B cell (primary cell): ENCODE measurements around the gene OXSR1. TPM values are rescaled to one million over a fixed set of nuclear protein-coding genes. Genes with fewer than 3 reads are reported as not detected.

ENCODE experiments used
- ATAC-seq: fragments of 200-7000 bp; cut with Tn5 transposase; one replicate; pipeline ENCODE4 v1.10.0; 2021; ENCODE audit warnings: low read depth, mild to moderate bottlenecking, moderate number of reproducible peaks, moderate library complexity
- CTCF ChIA-PET: fragments of 350-600 bp; sonication (Branson Sonifier 250); formaldehyde crosslinking; loops from one replicate; lab custom pipeline; 2021; ENCODE audit warnings: antibody characterized with exemption, inconsistent platforms; lab: Charles Lee
- POLR2A ChIA-PET: fragments of 350-600 bp; sonication (Branson Sonifier 250); formaldehyde crosslinking; loops from one replicate; lab custom pipeline; 2021; ENCODE audit warnings: antibody characterized with exemption; lab: Charles Lee
- DNase-seq: peaks from one replicate; pipeline ENCODE4 v3.0.0; 2013
- H2AFZ ChIP-seq: 2 replicates; pipeline ENCODE4 v1.6.1; 2012; ENCODE audit warnings: mild to moderate bottlenecking, low read depth, low read length; ENCODE audit not compliant: insufficient read depth, poor library complexity, severe bottlenecking
- H3K27ac ChIP-seq, 2 donors: 1 replicate in 1 of 2; 2 replicates in 1 of 2; pipeline ENCODE4 v1.5.1; 2012 to 2013; ENCODE audit warnings: low read length in 2 of 2, mild to moderate bottlenecking in 2 of 2, moderate library complexity in 1 of 2
- H3K27me3 ChIP-seq, 4 experiments: fragments of 200-600 bp in 1 of 4; sonication (generic) in 1 of 4; replicated peaks in 1 of 4; 1 replicate in 2 of 4; 2 replicates in 2 of 4; pipeline versions ENCODE4 v1.6.1 to v1.7.0; 2013 to 2016; ENCODE audit warnings: low read length in 3 of 4, mild to moderate bottlenecking in 2 of 4, mixed read lengths in 1 of 4, moderate library complexity in 1 of 4; ENCODE audit not compliant: insufficient read depth in 4 of 4, control insufficient read depth in 3 of 4; ENCODE audit errors: control extremely low read depth in 1 of 4
- H3K36me3 ChIP-seq, 2 experiments: replicated peaks in 1 of 2; 1 replicate in 1 of 2; 2 replicates in 1 of 2; pipeline versions ENCODE4 v1.6.1 to v1.7.1; 2013; ENCODE audit warnings: low read length in 1 of 2; ENCODE audit not compliant: insufficient read depth in 2 of 2, control insufficient read depth in 1 of 2; ENCODE audit errors: control extremely low read depth in 1 of 2, extremely low read depth in 1 of 2
- H3K4me1 ChIP-seq, 2 donors: fragments of 200-600 bp in 1 of 2; sonication (generic) in 1 of 2; 1 replicate in 1 of 2; 2 replicates in 1 of 2; pipeline versions ENCODE4 v1.5.1 to v1.6.1; 2013 to 2017; ENCODE audit warnings: low read length in 2 of 2; ENCODE audit not compliant: control insufficient read depth in 2 of 2, insufficient read depth in 2 of 2
- H3K4me2 ChIP-seq: replicated peaks from 2 replicates; pipeline ENCODE3; 2012; ENCODE audit warnings: mild to moderate bottlenecking, low read depth, low read length; ENCODE audit not compliant: poor library complexity, severe bottlenecking
- H3K4me3 ChIP-seq, 5 experiments: fragments of 200-600 bp in 1 of 5; sonication (generic) in 1 of 5; 1 replicate in 3 of 5; 2 replicates in 2 of 5; pipeline versions ENCODE4 v1.5.1 to v1.7.0; 2011 to 2016; ENCODE audit warnings: low read length in 4 of 5, mild to moderate bottlenecking in 4 of 5, low read depth in 2 of 5, control low read depth in 1 of 5, moderate library complexity in 1 of 5; ENCODE audit not compliant: insufficient read depth in 1 of 5; ENCODE audit errors: control extremely low read depth in 1 of 5, extremely low read depth in 1 of 5
- H3K79me2 ChIP-seq: fragments of 200-600 bp; sonication (generic); one replicate; pipeline ENCODE4 v1.6.0; 2016; ENCODE audit warnings: low read length; ENCODE audit not compliant: control insufficient read depth, insufficient read depth
- H3K9ac ChIP-seq: fragments of 200-600 bp; sonication (generic); 2 replicates; pipeline ENCODE4 v1.6.1; 2017; ENCODE audit warnings: mild to moderate bottlenecking, low read length, moderate library complexity
- H3K9me3 ChIP-seq, 3 donors: one replicate each; pipeline versions ENCODE4 v1.6.1 to v1.7.1; 2013; ENCODE audit warnings: low read length in 2 of 3; ENCODE audit not compliant: control insufficient read depth in 2 of 3, insufficient read depth in 1 of 3; ENCODE audit errors: control extremely low read depth in 1 of 3
- H4K20me1 ChIP-seq: 2 replicates; pipeline ENCODE4 v1.6.0; 2012; ENCODE audit warnings: mild to moderate bottlenecking, low read length; ENCODE audit not compliant: insufficient read depth, control insufficient read depth, poor library complexity, severe bottlenecking
- H3K27ac Mint-ChIP-seq: one replicate; pipeline ENCODE4 v1.8.0; 2021; ENCODE audit warnings: mixed read lengths
- H3K27me3 Mint-ChIP-seq: one replicate; pipeline ENCODE4 v1.8.0; 2021; ENCODE audit warnings: mixed read lengths
- H3K4me1 Mint-ChIP-seq: one replicate; pipeline ENCODE4 v1.8.0; 2021; ENCODE audit warnings: mixed read lengths
- H3K4me3 Mint-ChIP-seq: one replicate; pipeline ENCODE4 v1.8.0; 2021; ENCODE audit warnings: mixed read lengths
- H3K9me3 Mint-ChIP-seq: one replicate; pipeline ENCODE4 v1.8.0; 2022; ENCODE audit warnings: mixed read lengths; ENCODE audit not compliant: insufficient read depth
- CTCF ChIP-seq: fragments of 200-600 bp; IDR thresholded peaks from one replicate; pipeline ENCODE4 v1.8.0; 2022; ENCODE audit warnings: antibody characterized with exemption, mild to moderate bottlenecking
- EZH2 ChIP-seq: IDR thresholded peaks from 2 replicates; pipeline ENCODE4 v1.6.1; 2012; ENCODE audit warnings: borderline replicate concordance, low read depth, mild to moderate bottlenecking, moderate library complexity, low read length; ENCODE audit not compliant: insufficient read depth, poor library complexity, severe bottlenecking
- WGBS: methylation state at CpG from one replicate; pipeline ENCODE4 v1.1.5; 2013; ENCODE audit warnings: missing lambda C conversion rate; ENCODE audit not compliant: insufficient coverage; 5-methylcytosine and 5-hydroxymethylcytosine counted together
- intact Hi-C: fragments of 100-400 bp; cut with micrococcal nuclease; formaldehyde crosslinking; loops from one replicate; pipeline ENCODE4 v1.10.0; 2022
- polyA plus RNA-seq: library from polyadenylated mRNA; depleted of rRNA; stranded (reverse); fragments of >200 nt; gene quantifications from 2 replicates; pipeline ENCODE4 v1.2.3, GENCODE V29; 2012
- total RNA-seq, 2 donors: library from RNA; stranded (reverse); fragments of 120-200 nt in 1 of 2; gene quantifications; 1 replicate in 1 of 2; 2 replicates in 1 of 2; pipeline versions ENCODE4 v1.2.3 to v1.2.4, GENCODE V29; 2013 to 2022

OXSR1 gene
- total and polyA plus RNA-seq, 2 donors (not counting 1 experiment from before 2014, with no cell fraction given): 15.5 to 41.5 TPM

GRCh38 chr3:38250198-38250597 is 84.9 kb downstream of the OXSR1 start:
- CTCF ChIA-PET: interaction anchor here (0.7 kb wide), 1 partner anchor 245 kb away, joined by 3 read pairs; no protein-coding TSS in a partner anchor
- ATAC-seq (no peak), DNase-seq (no peak)
- no CpG with 5 or more reads among the region's 2 CpGs for WGBS
- H3K4me1 Mint-ChIP-seq: no peaks in the 10 kb centered on the region
- Histone ChIP-seq H3K27ac (no peak overlapping the region), H4K20me1 (no peaks in the 10 kb centered on the region), H3K79me2 (no peaks in the 10 kb centered on the region), H3K4me3 (no peak overlapping the region), H2AFZ (no peak overlapping the region), H3K9me3 (no peaks in the 10 kb centered on the region), H3K4me1 (no peaks in the 10 kb centered on the region), H3K27me3 (no peaks in the 10 kb centered on the region), H3K36me3 (peaks cover 1 to 77% of the 10 kb centered on the region in 2 experiments), H3K4me2 (no peak overlapping the region), H3K9ac (no peak overlapping the region)
- POLR2A ChIA-PET: interaction anchor here (0.6 kb wide), 1 partner anchor 41 kb away, joined by 4 read pairs; no protein-coding TSS in a partner anchor
- no peaks in the 10 kb centered on the region for H3K27me3 Mint-ChIP-seq
- H3K9me3 Mint-ChIP-seq: no peaks in the 10 kb centered on the region
- no peak overlapping the region for H3K4me3 Mint-ChIP-seq
- no peak for TF ChIP-seq EZH2
- TF ChIP-seq CTCF: no peak
- H3K27ac Mint-ChIP-seq: no peak overlapping the region
- intact Hi-C loops: no loop called here

- CTCF ChIA-PET: no interaction called here
- H3K27me3 ChIP-seq: no peaks in the 10 kb centered on the region
- H3K27ac ChIP-seq: no peak overlapping the region
- intact Hi-C loops: no loop called here
- no peaks in the 10 kb centered on the region for H3K4me1 Mint-ChIP-seq
- H3K79me2 ChIP-seq: no peaks in the 10 kb centered on the region
- ATAC-seq: no peak
- H3K4me2 ChIP-seq: no peak overlapping the region
- no peak for DNase-seq
- H2AFZ ChIP-seq: no peak overlapping the region
- POLR2A ChIA-PET: no interaction called here
- no peak overlapping the region for H3K27ac Mint-ChIP-seq
- no peaks in the 10 kb centered on the region for H4K20me1 ChIP-seq
- H3K4me1 ChIP-seq: no peaks in the 10 kb centered on the region
- H3K4me3 Mint-ChIP-seq: no peak overlapping the region
- no peaks in the 10 kb centered on the region for H3K27me3 Mint-ChIP-seq
- no peak overlapping the region for H3K9ac ChIP-seq
- TF ChIP-seq CTCF (no peak), EZH2 (no peak)
- H3K9me3 ChIP-seq: no peaks in the 10 kb centered on the region
- H3K36me3 ChIP-seq: peaks cover 1 to 74% of the 10 kb centered on the region in 2 experiments
- 93% methylated on average over 1 of the region's 4 CpGs for WGBS
- no peak overlapping the region for H3K4me3 ChIP-seq
- H3K9me3 Mint-ChIP-seq: no peaks in the 10 kb centered on the region
Observed at GRCh38 chr3:38251197-38251596, 85.9 kb downstream of the OXSR1 start.
